DND-41 (cell line): ENCODE results near the gene DCC.

Experiments
- CTCF ChIP-seq: IDR thresholded peaks from 2 replicates; pipeline ENCODE4 v1.5.1; 2012; ENCODE audit warnings: borderline replicate concordance, low read length, moderate library complexity, mild to moderate bottlenecking; ENCODE audit not compliant: poor library complexity, severe bottlenecking; ENCODE audit errors: extremely low read depth
- EZH2 ChIP-seq: IDR thresholded peaks from 3 replicates; pipeline ENCODE4 v1.6.1; 2012; ENCODE audit warnings: borderline replicate concordance, low read depth, mild to moderate bottlenecking, moderate library complexity, low read length, inconsistent platforms; ENCODE audit not compliant: severe bottlenecking

GRCh38 chr18:53457068-53457467 is 1117.1 kb downstream of the DCC start:
- TF ChIP-seq CTCF (no peak), EZH2 (no peak)
